Heart left ventricle (tissue), 16 donors: Measurements from ENCODE around the gene RBM47. TPM values are rescaled to one million over a fixed set of nuclear protein-coding genes. Genes with fewer than 3 reads are reported as not detected.
A peak's percentile ranks its signal among the peaks of the same experiment; 100 is the strongest.
"Not testable (repeated sequence)": the region's sequence is repeated elsewhere in the genome, so short reads cannot be mapped to it uniquely, and the experiment has no call there.

ENCODE experiments used
- ATAC-seq, 4 donors: fragments of 200-7000 bp; cut with Tn5 transposase; one replicate each; pipeline ENCODE4 v1.9.1; 2020 to 2022; ENCODE audit warnings: moderate library complexity in 4 of 4, mild to moderate bottlenecking in 3 of 4, moderate number of reproducible peaks in 1 of 4
- DNase-seq, 5 donors: peaks; one replicate each; pipeline ENCODE4 v3.0.0-alpha.2; 2020
- H3K27ac ChIP-seq, 12 donors: fragments of 200-600 bp; sonication (generic) in 4 of 12; one replicate each; pipeline versions ENCODE4 v1.5.0 to v1.8.0; 2016 to 2022; ENCODE audit warnings: mild to moderate bottlenecking in 2 of 12
- H3K27me3 ChIP-seq, 9 donors: fragments of 200-600 bp; sonication (generic) in 2 of 9; one replicate each; pipeline versions ENCODE4 v1.5.1 to v1.8.0; 2016 to 2022; ENCODE audit warnings: mild to moderate bottlenecking in 3 of 9
- H3K36me3 ChIP-seq, 9 donors: fragments of 200-600 bp; sonication (generic) in 2 of 9; one replicate each; pipeline versions ENCODE4 v1.5.0 to v1.8.0; 2018 to 2022; ENCODE audit warnings: mild to moderate bottlenecking in 2 of 9
- H3K4me1 ChIP-seq, 12 donors: fragments of 200-600 bp; sonication (generic) in 4 of 12; one replicate each; pipeline versions ENCODE4 v1.5.0 to v1.8.0; 2016 to 2022; ENCODE audit warnings: mild to moderate bottlenecking in 3 of 12
- H3K4me3 ChIP-seq, 12 donors: fragments of 200-600 bp; sonication (generic) in 4 of 12; one replicate each; pipeline versions ENCODE4 v1.5.0 to v1.8.0; 2017 to 2022; ENCODE audit warnings: mild to moderate bottlenecking in 9 of 12, moderate library complexity in 4 of 12
- H3K9me3 ChIP-seq, 12 donors: fragments of 200-600 bp; sonication (generic) in 4 of 12; one replicate each; pipeline versions ENCODE4 v1.5.0 to v1.8.0; 2016 to 2022; ENCODE audit warnings: mild to moderate bottlenecking in 1 of 12
- POLR2A ChIP-seq, 2 donors: fragments of 450-650 bp; IDR thresholded peaks; one replicate each; pipeline ENCODE4 v1.6.1; 2017; ENCODE audit warnings: antibody characterized with exemption in 2 of 2, mild to moderate bottlenecking in 2 of 2, moderate library complexity in 2 of 2
- WGBS, 4 donors: extraction: QIAGEN DNeasy Blood & Tissue Kit in 2 of 4; methylation state at CpG; one replicate each; pipeline versions ENCODE4 v1.1.5 to v1.1.7; 2013 to 2018; 5-methylcytosine and 5-hydroxymethylcytosine counted together
- intact Hi-C, 10 donors: fragments of 100-400 bp; cut with DNase I; formaldehyde crosslinking; loops; one replicate each; pipeline versions ENCODE4 v1.11.1 to v1.14.2; 2022
- polyA plus RNA-seq, 2 donors: library from polyadenylated mRNA; stranded (reverse); fragments of 200-250 nt; gene quantifications; one replicate each; pipeline ENCODE4 v1.2.3, GENCODE V29; 2013
- total RNA-seq, 9 donors: library from RNA; depleted of rRNA in 2 of 9; stranded (reverse); fragments of >200 nt in 2 of 9; fragmentation: NEBNext Ultra II Directional in 3 of 9; extraction: Animal tissue kit (Norgen Biotek cat#: 25700) in 3 of 9; gene quantifications; one replicate each; pipeline versions ENCODE4 v1.1.0 to v1.2.4, GENCODE V29; 2016 to 2023
- TF ChIP-seq, protein P1 (sequence below), 12 donors: fragments of 200-600 bp; sonication (generic) in 4 of 12; IDR thresholded peaks; one replicate each; pipeline versions ENCODE4 v1.5.0 to v1.8.0; 2018 to 2022; ENCODE audit warnings: antibody characterized with exemption in 12 of 12, mild to moderate bottlenecking in 5 of 12
- donor health status: ischemic (EF 13 %, LVEDD 7.1; RV severe dilation, severe dysfunction).
- donor health status: healthy with polysubstance abuse.
- donor health status: DM: no; HTN: yes; CAD: no.
- donor health status: DM: no; HTN: no; CAD: no.
- donor health status: ischemic (EF 25% LVEDD 6.9; RV normal size, moderate dysfunction).
- donor health status: ischemic (EF 25% LVEDD 5.7; RV mildly dilated, moderate dysfunction).
- donor health status: healthy.
- donor health status: DM: yes; HTN: yes; CAD: no.
- donor health status: ischemic (EF 35%, LVEDD 5.7; RV mildly dilated, moderate dysfunction).
- donor health status: nonischemic (EF 11% LVEDD 7.7; RV severe dilation, severe dysfunction).
- donor health status: DM: yes; HTN: yes; CAD: no.
- donor health status: PGD.
- donor health status: ischemic (EF 29% LVEDD 5.4; RV normal size, mild dysfunction).
- donor health status: nonischemic (EF 23%, LVEDD 6.1; RV moderate dilation, normal function).

RBM47 gene
- total and polyA plus RNA-seq, 11 donors = 0.50 to 29.9 (median 3.5) TPM

DNA sequence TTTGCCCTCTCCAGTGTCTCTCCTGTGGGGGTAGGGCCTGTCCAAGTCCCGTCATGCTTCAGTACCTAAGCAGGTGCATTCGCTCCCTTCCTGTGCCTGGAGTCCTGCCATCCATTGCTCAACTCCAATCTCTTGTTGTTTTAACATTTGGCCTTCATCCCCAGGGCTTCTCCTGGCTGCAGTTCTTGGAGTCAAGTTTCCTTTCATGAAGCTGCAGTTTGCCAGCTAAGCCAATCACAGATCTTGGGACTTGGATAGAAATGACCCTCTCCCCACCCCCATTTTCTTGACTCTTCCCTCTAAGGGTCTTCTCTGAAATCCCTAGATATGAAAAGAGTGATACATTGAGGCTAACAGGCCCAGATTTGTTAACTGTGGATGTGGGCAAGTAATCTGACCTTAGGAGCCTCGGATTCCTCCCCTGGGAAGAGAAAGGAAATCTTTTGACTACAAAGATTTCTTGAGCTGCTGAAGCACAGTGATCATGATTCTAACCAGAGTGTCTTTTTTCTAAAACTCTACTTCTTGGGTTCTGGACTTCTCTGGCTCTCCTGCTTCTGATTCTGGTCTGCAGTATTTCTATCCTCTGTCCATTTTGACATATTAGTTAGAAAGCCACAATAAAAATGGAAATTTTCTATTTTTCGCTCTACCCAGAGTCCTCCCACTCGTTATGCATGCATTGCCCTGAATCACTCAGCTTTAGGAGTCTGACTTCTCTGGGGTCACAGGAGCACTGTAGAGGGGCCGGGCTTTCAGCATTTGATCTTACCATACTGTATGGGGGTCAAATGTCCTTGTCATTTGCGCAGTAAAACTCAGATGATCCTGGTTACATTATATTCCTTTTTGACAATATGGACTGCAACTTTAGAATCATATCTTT is 233.5 kb downstream of the RBM47 start:
- peak in 3 of 4 donors; percentile 44 to 78 (median 71) for ATAC-seq
- peak in 4 of 5 donors; percentile 23 to 64 (median 44) for DNase-seq
- Histone ChIP-seq H3K27ac (no peak overlapping the region), H3K4me3 (no peak overlapping the region), H3K4me1 (peaks cover 0 to 16% (median 3%) of the 10 kb centered on the region in 12 donors), H3K27me3 (no peaks in the 10 kb centered on the region), H3K9me3 (no peaks in the 10 kb centered on the region), H3K36me3 (no peaks in the 10 kb centered on the region)
- TF ChIP-seq, protein P1, sequence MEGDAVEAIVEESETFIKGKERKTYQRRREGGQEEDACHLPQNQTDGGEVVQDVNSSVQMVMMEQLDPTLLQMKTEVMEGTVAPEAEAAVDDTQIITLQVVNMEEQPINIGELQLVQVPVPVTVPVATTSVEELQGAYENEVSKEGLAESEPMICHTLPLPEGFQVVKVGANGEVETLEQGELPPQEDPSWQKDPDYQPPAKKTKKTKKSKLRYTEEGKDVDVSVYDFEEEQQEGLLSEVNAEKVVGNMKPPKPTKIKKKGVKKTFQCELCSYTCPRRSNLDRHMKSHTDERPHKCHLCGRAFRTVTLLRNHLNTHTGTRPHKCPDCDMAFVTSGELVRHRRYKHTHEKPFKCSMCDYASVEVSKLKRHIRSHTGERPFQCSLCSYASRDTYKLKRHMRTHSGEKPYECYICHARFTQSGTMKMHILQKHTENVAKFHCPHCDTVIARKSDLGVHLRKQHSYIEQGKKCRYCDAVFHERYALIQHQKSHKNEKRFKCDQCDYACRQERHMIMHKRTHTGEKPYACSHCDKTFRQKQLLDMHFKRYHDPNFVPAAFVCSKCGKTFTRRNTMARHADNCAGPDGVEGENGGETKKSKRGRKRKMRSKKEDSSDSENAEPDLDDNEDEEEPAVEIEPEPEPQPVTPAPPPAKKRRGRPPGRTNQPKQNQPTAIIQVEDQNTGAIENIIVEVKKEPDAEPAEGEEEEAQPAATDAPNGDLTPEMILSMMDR (IDR thresholded peaks at IDR 0.05) = no peak
- no peak for TF ChIP-seq POLR2A (IDR thresholded peaks at IDR 0.05)
- 48 to 61% (median 53%) methylated on average over 7 of the region's 7 CpGs for WGBS, 4 donors
- intact Hi-C loops = no loop called here

DNA sequence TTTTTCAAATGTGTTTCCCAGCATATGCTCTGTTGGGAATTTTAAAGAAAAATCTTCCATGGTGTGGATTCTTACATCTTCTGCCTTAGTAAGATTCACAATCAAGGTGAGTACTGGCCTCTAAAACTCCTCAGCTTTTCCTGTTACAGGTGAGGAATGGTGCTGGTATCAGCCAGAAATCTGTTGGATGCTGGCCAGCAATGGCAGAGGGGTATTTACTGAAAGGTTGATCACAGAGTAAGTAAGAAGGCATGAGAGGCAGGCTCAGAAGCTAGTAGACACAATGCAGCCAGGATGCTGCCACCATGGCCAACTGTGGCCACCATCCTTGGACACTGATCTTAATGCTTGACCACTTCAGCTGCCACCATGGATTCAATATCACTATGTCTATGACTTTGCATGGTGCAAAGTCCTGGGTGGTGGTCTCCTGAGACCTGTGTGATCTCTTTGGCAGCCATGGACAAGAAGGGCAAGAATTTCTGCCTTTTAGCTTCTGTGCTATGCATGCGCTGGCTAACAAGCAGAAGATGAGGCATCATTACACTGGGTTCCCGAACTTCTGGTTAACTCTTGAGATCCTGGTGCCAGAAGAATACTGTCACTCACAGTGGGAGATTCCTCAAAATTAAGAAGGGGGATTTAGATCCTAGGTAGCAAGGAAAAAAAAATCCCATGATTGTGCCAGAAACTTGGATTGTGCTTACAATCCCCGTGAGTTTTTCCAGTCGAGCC is 234.3 kb downstream of the RBM47 start:
- no peak overlapping the region for H3K4me3 ChIP-seq
- ATAC-seq (no peak), DNase-seq (no peak)
- no peaks in the 10 kb centered on the region for H3K9me3 ChIP-seq
- peaks cover 0 to 16% (median 3%) of the 10 kb centered on the region in 12 donors for H3K4me1 ChIP-seq
- no peak overlapping the region for H3K27ac ChIP-seq
- intact Hi-C loops = no loop called here
- TF ChIP-seq, protein P1 (IDR thresholded peaks at IDR 0.05) = no peak
- TF ChIP-seq POLR2A (IDR thresholded peaks at IDR 0.05) = no peak
- WGBS, 4 donors = 55 to 61% (median 59%) methylated on average over 4 of the region's 4 CpGs
- H3K36me3 ChIP-seq = no peaks in the 10 kb centered on the region
- no peaks in the 10 kb centered on the region for H3K27me3 ChIP-seq

GRCh38 chr4:40394236-40394635 is 235.4 kb downstream of the RBM47 start:
- 41 to 59% (median 55%) methylated on average over 6 of the region's 6 CpGs for WGBS, 4 donors
- Histone ChIP-seq H3K36me3 (no peaks in the 10 kb centered on the region), H3K27ac (no peak overlapping the region), H3K4me3 (no peak overlapping the region), H3K9me3 (no peaks in the 10 kb centered on the region), H3K27me3 (no peaks in the 10 kb centered on the region), H3K4me1 (peaks cover 0 to 16% (median 3%) of the 10 kb centered on the region in 12 donors)
- TF ChIP-seq POLR2A (IDR thresholded peaks at IDR 0.05) = no peak
- TF ChIP-seq, protein P1 (IDR thresholded peaks at IDR 0.05) = no peak
- ATAC-seq (no peak), DNase-seq (no peak)
- intact Hi-C loops = no loop called here

DNA sequence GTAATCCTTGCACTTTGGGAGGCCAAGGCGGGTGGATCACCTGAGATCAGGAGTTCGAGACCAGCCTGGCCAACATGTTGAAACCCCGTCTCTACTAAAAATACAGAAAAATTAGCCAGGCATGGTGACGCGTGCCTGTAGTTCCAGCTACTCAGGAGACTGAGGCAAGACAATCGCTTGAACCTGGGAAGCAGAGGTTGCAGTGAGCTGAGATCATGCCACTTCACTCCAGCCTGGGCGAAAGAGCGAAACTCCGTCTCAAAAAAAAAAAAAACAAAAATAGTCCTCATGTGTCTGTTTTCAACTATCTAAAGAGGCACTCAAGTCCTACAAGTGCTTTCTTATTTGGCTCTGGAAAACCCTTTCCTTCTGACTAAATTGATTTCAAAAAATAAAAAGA is 237.4 kb downstream of the RBM47 start:
- H3K4me3 ChIP-seq, H3K27me3 ChIP-seq, H3K9me3 ChIP-seq, H3K27ac ChIP-seq, H3K36me3 ChIP-seq, ATAC-seq, intact Hi-C loops, DNase-seq: not testable (repeated sequence)
- 83 to 92% (median 87%) methylated on average over 9 of the region's 9 CpGs for WGBS, 4 donors
- H3K4me1 ChIP-seq = peaks cover 0 to 16% (median 3%) of the 10 kb centered on the region in 12 donors
